Cardiac septum (tissue), 1 donor: ENCODE measurements around the gene NEUROG1. TPM values are rescaled to one million over a fixed set of nuclear protein-coding genes. Genes with fewer than 3 reads are reported as not detected.

Experiments used
- DNase-seq: peaks from one replicate; pipeline ENCODE4 v3.0.0-alpha.2; 2020; ENCODE audit warnings: low spot score
- intact Hi-C: fragments of 100-400 bp; cut with DNase I; formaldehyde crosslinking; loops from one replicate; pipeline ENCODE4 v1.14.0; 2022
- long read RNA-seq: library from polyadenylated mRNA; unstranded; transcript quantifications from one replicate; pipeline ENCODE4 v2.0.0, GENCODE V29; 2021
- total RNA-seq: library from RNA; stranded (reverse); fragmentation: NEBNext Ultra II Directional; extraction: Animal tissue kit (Norgen Biotek cat#: 25700); gene quantifications from one replicate; pipeline ENCODE4 v1.2.1, GENCODE V29; 2021
- donor health status: DM: no; HTN: no; CAD: no.

The NEUROG1 gene, protein sequence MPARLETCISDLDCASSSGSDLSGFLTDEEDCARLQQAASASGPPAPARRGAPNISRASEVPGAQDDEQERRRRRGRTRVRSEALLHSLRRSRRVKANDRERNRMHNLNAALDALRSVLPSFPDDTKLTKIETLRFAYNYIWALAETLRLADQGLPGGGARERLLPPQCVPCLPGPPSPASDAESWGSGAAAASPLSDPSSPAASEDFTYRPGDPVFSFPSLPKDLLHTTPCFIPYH
- not detected for total RNA-seq
- long read RNA-seq: 0 reads

GRCh38 chr5:135535820-135536801 lies at the start of gene NEUROG1:
Gene NEUROG1, minus strand, starts transcription at chr5:135535964. Its CDS starts 274 bp downstream, at chr5:135535690.
- intact Hi-C loops: no loop called here
- no peak for DNase-seq

DNA sequence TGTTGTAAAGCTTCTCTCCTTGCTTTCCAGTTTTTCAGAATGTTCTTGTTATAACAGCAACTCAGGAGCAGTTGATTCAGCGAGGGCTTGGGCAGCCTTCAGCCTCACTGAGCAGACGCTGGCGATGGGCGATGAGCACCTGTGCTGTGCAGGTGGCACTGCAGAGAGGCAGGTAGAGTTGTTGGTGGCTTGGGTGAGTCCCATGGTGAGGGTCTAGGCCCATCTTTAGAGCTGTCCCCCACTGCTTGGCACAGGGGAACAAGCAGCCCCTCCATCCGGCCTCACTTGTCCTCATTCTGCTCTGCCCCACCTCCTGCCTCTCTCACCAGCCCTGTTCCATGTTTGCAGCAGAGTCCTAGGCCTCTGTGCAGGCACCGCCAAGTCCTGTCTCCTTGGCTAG lies 49.2 kb upstream of the NEUROG1 start:
- intact Hi-C loops: no loop called here
- peak; percentile 46 for DNase-seq

DNA sequence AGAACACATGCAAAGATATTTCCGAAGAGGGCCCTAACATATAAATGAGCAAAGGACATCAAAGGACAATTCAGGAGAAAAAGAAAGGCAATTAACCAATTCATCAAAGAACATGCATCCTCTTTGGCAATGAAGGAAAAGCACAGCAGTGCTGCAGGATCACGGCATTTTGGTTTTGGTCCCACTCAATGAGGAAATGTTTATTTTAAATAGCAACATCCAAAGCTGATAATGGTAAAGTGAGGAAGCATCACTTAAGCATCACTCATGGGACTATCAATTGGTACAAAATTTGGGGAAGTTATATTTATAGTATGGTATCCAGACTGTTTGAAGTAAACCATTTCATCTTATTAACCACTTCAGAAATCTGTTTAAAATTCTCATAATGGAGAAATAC lies 48.5 kb upstream of the NEUROG1 start:
- intact Hi-C loops: no loop called here
- DNase-seq: no peak

GRCh38 chr5:135582099-135582781 lies 46.5 kb upstream of the NEUROG1 start:
- intact Hi-C loops: no loop called here
- DNase-seq: peak; percentile 17

GRCh38 chr5:135578685-135579341 lies 43.0 kb upstream of the NEUROG1 start, which contains the start of gene CXCL14:
Gene CXCL14, minus strand, starts transcription at chr5:135578991. Its CDS starts 213 bp downstream, at chr5:135578778.
- intact Hi-C loops: no loop called here
- DNase-seq: peak; percentile 61

GRCh38 chr5:135578305-135578684 lies 42.5 kb upstream of the NEUROG1 start:
- intact Hi-C loops: no loop called here
- DNase-seq: no peak

- intact Hi-C loops: no loop called here
- peak; percentile 57 for DNase-seq
Observed at GRCh38 chr5:135577421-135577820, 41.7 kb upstream of the NEUROG1 start.

GRCh38 chr5:135576075-135576599 lies 40.4 kb upstream of the NEUROG1 start:
- peak; percentile 17 for DNase-seq
- intact Hi-C loops: no loop called here

DNA sequence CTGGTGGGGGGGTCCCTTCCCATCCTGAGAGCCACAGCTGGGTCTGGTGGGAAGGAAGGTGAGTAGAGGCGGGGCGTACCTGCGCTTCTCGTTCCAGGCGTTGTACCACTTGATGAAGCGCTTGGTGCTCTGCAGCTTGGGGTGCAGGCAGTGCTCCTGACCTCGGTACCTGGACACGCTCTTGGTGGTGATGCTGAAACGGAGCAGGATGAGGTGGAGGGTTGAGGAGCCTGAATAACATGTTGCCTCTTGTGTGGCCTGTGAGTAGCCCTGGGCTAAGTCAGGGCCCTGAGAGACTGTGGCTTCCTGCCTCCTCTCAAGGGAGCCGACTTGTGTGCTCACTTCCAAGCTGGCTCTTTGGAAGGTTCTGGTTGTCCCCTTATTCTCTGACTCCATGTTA lies 38.7 kb upstream of the NEUROG1 start:
- peak; percentile 56 for DNase-seq
- intact Hi-C loops: no loop called here

DNA sequence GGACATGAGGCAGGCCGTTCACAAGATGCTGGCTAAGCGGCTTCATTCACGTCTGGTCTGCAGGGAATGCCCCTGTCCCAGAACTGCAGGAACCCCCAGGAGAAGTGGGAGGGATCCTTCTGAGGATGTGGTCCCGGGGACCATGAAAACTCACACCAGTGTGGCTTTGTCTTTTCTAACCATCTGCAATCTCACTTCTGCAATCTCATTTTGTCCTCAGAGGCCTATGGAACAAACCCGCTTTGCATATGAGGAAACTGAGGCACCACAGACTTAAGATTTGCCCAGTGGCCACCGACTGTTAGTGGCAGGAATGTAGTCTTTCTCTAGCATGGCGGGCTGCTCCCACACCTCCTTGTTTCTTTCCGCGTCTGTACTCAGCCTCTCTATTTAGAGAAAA lies 36.1 kb upstream of the NEUROG1 start:
- DNase-seq: peak; percentile 49
- intact Hi-C loops: no loop called here

GRCh38 chr5:135571066-135571609 lies 35.4 kb upstream of the NEUROG1 start:
- peak; percentile 64 for DNase-seq
- intact Hi-C loops: no loop called here

DNA sequence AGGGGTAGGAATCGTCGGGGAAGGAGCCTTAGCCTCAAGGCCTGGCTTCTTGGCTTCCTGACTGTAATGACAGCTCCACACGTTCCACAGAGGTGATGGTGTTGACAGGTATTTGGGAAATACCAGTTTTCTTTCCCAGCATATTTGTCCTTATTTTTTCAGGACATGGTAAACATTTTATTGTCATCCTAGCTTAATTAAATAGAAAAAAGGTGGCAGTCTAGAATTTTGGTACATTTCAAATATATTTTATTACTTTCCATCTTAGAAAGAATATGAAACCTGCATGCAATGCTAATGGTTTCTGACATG lies 34.6 kb upstream of the NEUROG1 start:
- DNase-seq: no peak
- intact Hi-C loops: no loop called here

DNA sequence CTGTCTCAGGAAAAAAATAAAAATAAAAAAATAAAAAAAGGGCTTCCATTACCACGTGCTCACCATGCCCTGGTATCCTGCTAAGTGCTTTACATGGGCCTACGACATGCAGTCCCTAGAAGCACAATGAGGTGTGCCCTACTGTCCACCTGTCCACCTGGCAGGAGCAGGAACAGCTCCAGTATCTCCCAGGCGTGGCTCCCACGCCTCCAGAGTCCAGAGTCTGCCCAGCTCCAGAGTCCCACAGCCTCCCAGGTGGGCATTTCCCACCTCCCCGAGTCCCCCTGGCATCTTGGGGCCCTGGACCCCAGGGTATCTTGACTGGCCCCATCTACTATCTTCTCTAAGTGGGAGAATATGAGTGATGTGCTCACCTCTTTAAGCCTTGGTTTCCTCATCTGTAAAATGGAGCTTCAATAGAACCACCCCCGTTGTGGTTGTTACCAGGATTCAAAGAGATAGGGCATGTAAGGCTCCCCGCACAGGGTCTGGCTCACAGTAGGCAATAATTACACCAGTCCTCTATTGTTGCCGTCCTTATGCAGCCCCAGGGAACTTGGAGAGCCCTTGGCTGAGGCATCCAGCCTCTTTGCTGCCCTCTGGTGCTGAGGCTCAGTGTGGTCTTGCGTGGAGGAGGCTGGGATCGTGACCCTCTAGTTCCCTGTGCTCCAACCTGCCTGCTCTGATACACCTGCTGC lies 34.1 kb upstream of the NEUROG1 start:
- no peak for DNase-seq
- intact Hi-C loops: no loop called here

- intact Hi-C loops: no loop called here
- DNase-seq: no peak
Observed at GRCh38 chr5:135568923-135569360, 33.2 kb upstream of the NEUROG1 start.

DNA sequence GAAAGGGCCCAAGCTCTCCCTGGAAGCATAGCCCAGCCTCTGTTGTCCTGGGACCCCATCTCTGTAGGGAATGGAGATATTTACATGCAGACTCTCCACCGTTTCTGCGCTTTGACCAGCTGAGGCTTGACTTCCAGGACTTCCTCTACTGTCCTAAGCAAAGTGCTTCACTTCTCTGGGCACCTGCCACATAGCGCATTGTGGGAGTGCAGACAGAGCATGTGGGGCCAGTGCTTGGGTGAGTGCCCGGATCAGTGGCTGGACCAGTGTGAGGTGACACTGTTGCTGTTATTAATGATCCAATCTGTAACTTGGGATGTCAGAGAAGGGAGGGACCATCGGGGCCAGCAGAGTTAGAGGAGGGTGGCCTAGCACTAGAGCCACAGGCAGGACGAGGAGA lies 32.5 kb upstream of the NEUROG1 start:
- intact Hi-C loops: no loop called here
- peak; percentile 50 for DNase-seq

- intact Hi-C loops: no loop called here
Observed at GRCh38 chr5:135567661-135568060, 31.9 kb upstream of the NEUROG1 start.

DNA sequence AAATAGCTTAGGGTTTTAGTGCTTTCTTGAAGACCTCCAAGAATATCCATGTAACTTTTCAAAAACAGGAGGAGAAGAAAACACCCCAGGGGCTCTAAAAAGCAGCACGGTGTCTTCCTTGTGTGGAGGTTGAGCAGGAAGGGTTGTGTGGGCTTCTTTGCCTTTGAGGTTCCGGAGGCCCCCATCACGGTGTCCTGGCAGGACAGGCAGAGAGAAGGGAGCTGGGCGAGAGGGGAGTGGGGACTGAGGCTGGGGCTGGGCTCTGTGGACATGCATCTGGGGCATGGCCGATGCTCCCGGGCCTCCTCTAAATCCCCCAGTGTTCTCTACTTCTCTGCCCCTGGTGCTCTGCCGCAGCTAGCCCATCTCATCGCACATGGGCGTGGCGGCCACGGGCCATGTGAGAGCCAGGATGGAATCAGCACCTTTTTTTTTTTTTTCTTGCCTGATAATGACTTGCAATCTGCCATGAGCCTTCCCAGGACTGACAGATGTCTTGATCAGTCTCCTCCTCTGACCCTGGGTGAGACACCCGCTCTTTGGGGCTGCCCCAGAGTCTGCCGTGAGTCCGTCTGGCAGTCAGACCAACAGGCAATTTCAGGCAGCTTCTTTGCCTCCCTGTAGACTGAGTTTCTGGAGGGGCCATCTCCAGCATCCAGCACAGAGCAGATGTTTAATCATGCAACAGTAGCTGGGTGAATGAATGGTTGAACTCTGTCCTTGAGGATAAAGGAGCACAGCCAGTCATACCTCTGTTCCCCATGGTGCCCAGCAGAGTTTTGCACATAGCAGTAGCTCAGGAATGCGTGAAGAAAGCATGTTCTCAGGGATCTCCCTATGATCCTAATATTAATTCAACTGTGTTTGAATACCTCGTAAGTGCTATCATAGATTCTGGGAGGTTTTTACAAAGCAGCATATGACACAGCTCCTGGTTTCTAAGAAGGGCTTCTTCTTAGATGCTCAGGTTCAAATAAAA lies 30.9 kb upstream of the NEUROG1 start:
- intact Hi-C loops: no loop called here
- peak; percentile 26 for DNase-seq

More at GRCh38 chr5:135567661-135568060, 31.9 kb upstream of the NEUROG1 start:
- peak; percentile 41 for DNase-seq
